Measurements from ENCODE around the gene TEPSIN. TPM values are rescaled to one million over a fixed set of nuclear protein-coding genes. Genes with fewer than 3 reads are reported as not detected.

The TEPSIN gene
- total RNA-seq, 1 donor from 2014 or later, result 9.0 TPM

- no peak for DNase-seq (ENCODE audit: low read depth, low spot score)
Observed at GRCh38 chr17:81199482-81199830, 39.4 kb downstream of the TEPSIN start.

GRCh38 chr17:81198826-81199481, 39.9 kb downstream of the TEPSIN start:
- DNase-seq (ENCODE audit: low read depth, low spot score), result no peak

- DNase-seq (ENCODE audit: low read depth, low spot score), result no peak
Observed at GRCh38 chr17:81197831-81198490, 40.9 kb downstream of the TEPSIN start.

GRCh38 chr17:81197409-81197795, 41.5 kb downstream of the TEPSIN start:
- DNase-seq (ENCODE audit: low read depth, low spot score), result no peak

- no peak for DNase-seq (ENCODE audit: low read depth, low spot score)
Observed at GRCh38 chr17:81196505-81197408, 42.1 kb downstream of the TEPSIN start.

GRCh38 chr17:81195941-81196495, 42.8 kb downstream of the TEPSIN start:
- no peak for DNase-seq (ENCODE audit: low read depth, low spot score)

- DNase-seq (ENCODE audit: low read depth, low spot score), result no peak
Observed at GRCh38 chr17:81194941-81195901, 43.6 kb downstream of the TEPSIN start.

GRCh38 chr17:81194225-81194760, 44.6 kb downstream of the TEPSIN start:
- no peak for DNase-seq (ENCODE audit: low read depth, low spot score)

- DNase-seq (ENCODE audit: low read depth, low spot score), result no peak
Observed at GRCh38 chr17:81193470-81194224, 45.2 kb downstream of the TEPSIN start.

- no peak for DNase-seq (ENCODE audit: low read depth, low spot score)
Observed at GRCh38 chr17:81193051-81193410, 45.8 kb downstream of the TEPSIN start.

- no peak for DNase-seq (ENCODE audit: low read depth, low spot score)
Observed at GRCh38 chr17:81192386-81193050, 46.3 kb downstream of the TEPSIN start.

GRCh38 chr17:81191646-81192045, 47.2 kb downstream of the TEPSIN start:
- DNase-seq (ENCODE audit: low read depth, low spot score), result no peak

- DNase-seq (ENCODE audit: low read depth, low spot score), result no peak
Observed at GRCh38 chr17:81191116-81191515, 47.7 kb downstream of the TEPSIN start.

GRCh38 chr17:81190591-81190990, 48.3 kb downstream of the TEPSIN start:
- no peak for DNase-seq (ENCODE audit: low read depth, low spot score)

- DNase-seq (ENCODE audit: low read depth, low spot score), result no peak
Observed at GRCh38 chr17:81189670-81190530, 49.0 kb downstream of the TEPSIN start.

GRCh38 chr17:81189016-81189415, 49.8 kb downstream of the TEPSIN start:
- DNase-seq (ENCODE audit: low read depth, low spot score), result no peak

GRCh38 chr17:81188491-81188840, 50.4 kb downstream of the TEPSIN start:
- DNase-seq (ENCODE audit: low read depth, low spot score), result no peak
